CD4-positive, alpha-beta T cell treated with Interleukin-4 for 4 hours (primary cell): ENCODE results near the gene AIDA.
A peak's percentile ranks its signal among the peaks of the same experiment; 100 is the strongest.
"Not testable (repeated sequence)": the region's sequence is repeated elsewhere in the genome, so short reads cannot be mapped to it uniquely, and the experiment has no call there.

Experiments
- DNase-seq: peaks from one replicate; pipeline ENCODE4 v3.0.0-alpha.2; 2020

The AIDA gene

DNA sequence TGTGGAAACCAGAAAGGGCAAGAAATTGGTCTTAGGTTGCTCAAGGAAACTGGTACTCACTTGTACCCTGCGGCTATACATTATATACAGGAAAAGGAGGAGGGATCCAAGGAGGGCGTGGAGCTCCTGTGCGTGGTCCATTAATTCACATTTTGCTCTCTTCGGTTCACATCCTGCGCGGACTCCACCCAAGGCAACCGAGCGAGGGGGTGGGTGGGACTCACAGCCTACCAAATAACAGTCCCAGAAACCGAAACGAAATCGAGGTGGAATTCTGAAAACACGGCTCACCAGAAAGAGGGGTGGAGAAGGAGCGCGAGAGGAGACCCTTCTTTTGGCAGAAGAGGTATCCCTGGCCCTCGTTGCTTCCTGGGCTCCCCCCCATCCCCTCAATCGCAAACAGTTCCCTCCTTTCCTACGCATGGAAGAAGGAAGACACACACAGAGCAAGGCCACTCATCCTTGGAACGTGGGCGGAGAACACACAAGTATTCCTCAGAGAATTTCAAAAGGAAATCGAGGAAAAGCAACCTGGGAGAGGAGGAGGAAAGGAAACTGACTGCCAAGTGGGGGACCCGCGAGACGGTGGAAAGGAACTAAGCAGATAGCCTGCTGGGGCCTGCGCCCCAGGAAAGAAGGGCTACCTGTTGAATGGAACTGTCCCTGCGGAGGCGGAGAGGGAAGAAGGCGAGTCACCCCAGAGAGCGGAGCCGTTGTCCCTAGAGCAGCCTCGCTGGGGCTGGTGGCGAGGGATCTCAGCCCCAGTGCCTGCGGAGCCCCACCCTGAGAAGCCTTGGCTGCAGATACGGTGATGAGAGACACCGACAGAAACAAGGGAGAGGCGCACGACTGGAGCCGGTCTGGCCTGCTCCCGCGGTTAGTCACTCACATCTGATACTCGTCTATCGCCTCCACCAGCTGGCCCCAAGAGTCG, 705 bp downstream of the AIDA start:
- DNase-seq = peak; percentile 70

DNA sequence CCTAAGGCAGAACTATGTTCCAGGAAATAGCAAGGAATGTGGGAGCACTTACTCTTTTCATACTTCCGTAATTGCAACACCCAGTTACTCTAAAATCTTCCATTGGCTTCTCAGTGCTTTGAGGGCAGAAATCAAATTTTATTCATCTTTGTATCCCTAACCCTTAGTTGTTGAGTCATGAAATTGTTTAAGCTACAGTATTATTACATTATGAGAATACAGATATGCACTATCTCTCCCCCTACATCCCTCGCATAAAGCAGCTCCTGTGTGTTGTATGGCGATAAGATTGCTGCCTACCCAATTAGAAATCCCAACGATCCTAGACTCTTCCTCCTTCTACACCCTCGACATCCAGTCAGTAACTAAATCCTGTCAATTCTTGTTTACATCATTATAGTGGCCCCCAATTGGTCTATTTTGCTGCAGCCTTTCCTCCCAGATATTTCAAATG, 2.6 kb downstream of the AIDA start:
- no peak for DNase-seq

DNA sequence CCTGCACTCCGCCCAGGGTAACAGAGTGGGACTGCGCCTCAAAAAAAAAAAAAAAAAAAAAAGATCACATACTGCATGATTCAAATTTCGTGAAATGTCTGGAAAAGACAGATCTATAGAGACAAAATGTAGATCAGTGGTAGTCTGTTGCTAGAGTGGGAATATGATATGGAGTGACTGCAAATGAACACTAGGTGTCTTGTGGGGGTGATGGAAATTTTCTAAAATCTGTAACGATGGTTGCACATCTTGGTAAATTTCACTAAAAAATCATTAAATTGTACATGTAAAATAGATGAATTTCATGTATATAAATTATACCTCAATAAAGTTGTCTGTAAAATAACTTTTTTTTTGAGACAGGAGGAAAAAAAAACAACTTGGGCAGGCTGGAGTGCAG, 5.5 kb downstream of the AIDA start:
- DNase-seq = no peak

DNA sequence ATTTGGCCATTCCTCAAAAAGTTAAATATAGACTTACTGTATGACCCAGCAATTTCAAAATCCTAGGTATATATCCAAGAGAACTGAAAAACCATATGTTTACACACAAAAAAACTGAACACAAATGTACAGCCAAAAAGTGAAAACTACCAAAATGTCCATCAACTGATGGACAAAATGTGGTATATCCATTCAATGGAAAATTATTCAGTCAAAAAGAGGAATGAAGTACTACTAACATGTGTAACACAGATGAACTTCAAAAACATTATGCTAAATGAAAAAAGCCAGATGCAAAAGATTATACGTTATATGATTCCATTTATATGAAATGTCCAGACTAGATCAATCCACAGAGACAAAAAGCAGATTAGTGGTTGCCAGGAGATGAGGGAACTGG, 8.0 kb downstream of the AIDA start:
- DNase-seq = no peak

DNA sequence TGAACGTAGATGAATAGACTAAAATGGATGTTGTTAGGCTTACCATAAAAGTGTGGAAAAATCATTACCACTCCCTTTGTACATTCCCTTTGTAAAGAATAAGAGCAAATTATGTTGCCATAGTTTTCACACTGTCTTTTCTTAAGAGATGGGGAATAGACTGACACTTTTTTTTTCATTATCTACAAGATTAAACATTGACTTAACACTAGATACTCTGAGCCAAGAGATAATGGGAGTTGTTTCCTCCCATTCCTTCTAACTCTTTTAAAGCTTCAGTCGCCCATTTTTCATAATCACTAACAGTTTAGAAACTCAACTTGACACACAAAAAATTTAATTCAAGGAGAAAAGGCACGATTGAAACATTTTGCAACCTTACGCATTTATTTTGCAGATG, 10.1 kb downstream of the AIDA start:
- DNase-seq = no peak

DNA sequence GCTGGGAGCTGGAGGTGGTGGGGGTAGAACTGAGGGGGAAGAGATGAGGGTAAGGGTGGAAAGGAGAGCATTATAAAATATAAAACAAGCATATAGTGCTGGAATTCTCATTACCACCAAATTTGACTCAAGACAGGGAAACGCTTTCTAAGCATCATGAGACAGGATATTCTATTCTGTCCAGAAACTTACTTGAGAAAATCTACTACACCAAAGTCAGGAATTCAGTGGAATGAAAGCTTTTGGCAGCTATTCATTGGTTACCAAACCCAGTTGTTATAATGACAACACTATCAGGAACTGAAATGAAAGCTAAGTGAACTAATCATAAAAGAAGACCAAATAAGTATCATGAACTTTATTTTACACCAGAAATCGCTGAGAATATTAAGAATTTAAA, 14.5 kb downstream of the AIDA start:
- DNase-seq = no peak

DNA sequence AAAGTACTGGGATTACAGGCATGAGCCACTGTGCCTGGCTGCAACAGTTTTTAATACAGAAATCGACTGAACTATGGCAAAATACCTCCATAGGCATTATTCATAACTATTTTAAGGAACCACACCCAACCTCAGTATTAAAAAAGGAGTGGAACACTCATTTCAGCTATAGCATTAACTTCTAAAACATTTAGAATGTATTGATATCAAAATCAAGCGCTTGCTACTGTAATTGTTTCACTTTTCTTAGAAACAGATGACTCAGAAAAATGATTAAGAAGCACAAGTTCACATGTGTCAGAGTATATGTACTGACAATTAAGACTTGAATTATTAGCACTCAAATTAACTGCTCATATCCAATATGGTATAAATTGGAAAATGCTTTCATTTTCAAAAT, 15.1 kb downstream of the AIDA start:
- DNase-seq = no peak

DNA sequence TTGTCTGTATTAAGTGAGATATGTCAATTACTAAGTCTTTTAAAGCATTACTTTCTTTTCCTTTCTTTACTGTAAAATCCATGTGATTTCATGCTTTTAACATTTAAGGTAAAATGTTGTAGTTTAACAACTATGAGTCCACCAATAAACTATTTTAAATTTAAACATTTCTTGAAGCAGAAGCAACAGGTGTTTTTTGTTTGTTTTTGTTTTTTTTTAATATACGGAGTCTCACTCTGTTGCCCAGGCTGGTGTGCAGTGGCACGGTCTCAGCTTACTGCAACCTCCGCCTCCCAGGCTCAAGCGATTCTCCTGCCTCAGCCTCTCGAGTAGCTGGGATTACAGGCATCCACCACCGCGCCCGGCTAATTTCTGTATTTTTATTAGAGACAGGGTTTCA, 15.6 kb downstream of the AIDA start:
- no peak for DNase-seq

DNA sequence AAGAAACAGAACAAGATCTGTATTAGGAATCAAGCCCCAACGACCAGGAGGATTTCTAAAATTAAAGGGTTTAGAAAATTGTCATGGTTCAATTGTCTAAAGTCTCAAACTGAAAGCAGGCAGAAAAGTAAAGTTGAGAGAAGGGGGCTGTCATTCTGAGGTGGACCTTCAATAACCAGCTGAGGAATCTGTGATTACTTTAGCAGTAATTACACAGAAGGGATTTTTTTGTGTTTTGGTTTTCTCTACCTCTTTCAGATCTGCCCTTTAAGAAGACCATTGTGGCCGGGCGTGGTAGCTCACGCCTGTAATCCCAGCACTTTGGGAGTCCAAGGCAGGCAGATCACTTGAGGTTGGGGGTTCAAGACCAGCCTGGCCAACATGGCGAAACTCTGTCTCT, 17.4 kb downstream of the AIDA start:
- no peak for DNase-seq

DNA sequence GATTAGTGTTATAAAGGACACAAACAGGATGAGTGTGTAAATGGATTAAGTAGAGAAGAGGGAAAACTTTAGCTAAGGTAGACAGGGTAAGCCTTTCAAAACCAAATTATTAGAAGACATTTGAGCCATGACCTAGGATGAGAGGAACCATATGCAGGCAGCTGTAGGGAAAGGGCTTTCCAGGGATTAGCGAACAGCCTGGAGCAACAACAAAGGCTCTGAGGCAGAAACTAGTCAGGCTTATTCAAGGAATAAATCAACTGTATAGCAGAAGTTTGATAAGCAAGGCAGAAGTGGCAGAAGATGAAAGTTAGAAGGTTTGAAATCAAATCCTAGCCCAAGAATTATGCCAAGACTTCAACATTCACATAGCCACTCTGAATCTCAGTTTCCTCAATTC, 21.3 kb downstream of the AIDA start:
- no peak for DNase-seq

DNA sequence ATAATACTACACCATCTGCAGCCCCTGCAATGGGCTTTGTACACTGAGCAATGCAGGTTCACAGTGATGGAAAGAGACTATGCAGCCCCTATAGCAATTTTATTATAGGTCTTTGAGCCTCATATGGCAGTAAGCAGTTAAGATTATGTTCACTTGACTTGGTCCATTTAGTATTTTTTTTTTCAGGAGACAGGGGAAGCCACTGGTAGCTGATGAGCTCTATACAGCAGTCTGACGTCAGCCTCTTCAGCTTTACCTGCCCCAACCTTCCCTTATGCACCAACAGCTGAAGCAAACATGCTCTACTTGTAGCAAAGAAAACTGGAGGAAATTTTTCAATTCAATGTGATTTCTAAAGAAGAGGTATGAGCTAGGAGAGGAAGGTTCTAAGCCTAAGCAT, 32.2 kb downstream of the AIDA start:
- DNase-seq = no peak

DNA sequence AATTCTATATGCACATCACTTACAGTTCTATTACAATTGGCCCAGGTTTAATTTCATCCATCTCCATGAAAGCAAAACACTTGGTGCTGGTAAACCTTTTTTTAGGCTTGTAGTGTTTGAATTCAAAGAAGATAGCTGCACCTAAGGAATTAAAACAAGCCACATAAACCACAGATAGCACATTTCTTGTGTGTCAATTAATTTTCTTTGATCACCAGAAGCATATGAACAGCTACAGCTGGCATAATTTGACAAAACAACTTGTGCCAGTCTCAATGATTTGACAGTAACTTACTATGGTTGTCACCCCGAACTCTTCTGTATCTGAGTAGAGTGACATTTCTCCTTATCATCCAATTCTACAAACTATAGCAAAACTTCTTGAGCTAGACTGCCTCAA, 42.2 kb downstream of the AIDA start:
- no peak for DNase-seq

DNA sequence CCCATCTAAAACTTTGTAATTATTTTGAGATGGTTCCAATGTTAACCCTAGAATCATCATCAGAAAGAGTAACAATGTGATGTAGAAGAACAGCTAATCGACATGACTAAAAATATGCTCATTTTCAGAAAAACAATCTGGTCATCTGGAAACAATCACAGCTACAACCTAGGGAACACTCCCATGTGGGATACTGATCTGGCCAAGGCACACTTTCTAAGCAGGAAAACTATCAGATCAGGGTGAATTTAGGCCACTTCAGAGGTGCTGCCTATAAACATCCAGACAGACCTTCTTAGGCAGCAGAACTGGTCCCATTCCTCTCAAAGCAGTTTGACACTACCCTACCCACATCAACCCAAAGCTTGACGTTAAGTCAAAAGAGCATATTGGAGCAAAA, 43.2 kb downstream of the AIDA start:
- DNase-seq = not testable (repeated sequence)

DNA sequence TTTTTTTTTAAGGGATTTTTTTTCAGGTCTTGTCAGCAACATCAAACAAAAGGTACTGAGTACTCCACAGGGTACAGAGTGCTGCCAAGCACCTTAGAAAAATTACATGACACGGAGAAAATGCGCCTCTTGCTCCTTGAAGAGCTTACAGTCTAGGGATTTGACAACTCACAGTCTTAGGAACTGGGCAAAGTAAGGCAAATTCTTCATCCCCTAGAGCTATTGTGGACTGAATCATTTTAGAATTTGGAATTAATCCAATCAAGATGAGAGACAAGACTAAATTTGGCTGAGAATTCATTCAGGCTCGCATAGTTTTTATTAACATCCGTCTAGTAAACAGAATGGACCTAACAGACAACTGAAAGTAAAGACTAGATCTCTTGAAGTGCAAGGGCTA, 44.1 kb downstream of the AIDA start:
- DNase-seq = not testable (repeated sequence)

DNA sequence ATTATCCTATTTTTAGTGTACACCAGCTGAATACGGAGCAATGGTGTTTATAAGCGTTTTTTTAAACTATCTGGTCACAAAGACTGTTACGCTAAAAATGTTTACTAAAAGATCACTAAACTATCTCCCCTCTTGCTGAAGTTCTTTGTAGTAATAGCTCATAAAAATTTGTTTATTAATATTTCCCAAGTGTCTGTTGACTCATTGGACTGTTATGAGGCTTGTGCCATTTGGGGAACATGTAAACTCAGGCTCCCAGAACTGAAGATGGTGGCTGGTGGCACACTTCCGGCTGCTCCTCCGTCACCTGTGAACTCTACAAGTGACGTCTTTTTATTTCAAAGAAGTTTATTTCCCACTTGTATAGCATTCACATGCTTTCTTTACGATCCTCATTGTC, 46.3 kb downstream of the AIDA start:
- DNase-seq = no peak

DNA sequence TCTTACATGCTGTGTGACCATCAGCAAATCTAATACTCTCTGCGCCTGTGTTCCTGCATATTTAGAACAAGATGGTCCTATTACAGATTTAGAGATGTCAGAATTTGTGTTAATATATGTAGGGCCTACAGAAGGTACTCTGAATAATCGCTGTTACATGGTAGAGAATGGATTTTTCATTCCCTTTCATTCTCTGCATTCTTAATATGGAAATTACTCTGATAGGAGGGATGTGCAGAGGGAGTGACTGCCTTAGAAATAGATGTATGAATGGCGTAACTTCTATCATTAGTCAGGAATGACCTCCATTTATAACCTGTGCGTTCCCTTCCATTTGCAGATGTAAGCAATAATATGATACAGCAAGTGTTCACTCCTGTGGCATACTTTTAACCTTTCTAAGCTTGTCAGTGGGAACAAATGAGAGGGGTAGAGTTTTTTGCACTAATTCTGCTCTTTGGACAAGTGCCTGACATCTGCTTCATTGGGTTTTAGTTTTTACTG, 48.8 kb downstream of the AIDA start:
- no peak for DNase-seq

DNA sequence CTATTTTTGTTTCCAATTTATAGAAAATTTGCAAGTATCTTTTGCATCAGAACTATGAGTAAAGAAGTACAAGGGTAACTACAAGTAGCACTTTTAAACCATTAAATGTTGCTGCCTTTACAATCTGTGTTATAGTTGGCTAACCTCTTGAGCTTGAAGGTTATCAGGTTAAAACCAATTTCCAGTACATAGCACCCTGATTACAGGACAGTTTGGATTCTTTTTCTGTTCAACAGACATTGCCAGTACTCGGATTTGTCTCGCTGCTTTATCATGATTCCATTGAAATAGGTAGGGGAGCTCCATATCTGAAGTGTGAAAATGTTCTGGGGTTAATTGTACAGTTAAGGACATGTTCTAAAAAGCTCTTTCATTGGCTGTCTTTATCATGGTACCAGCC, 54.4 kb downstream of the AIDA start:
- DNase-seq = no peak

DNA sequence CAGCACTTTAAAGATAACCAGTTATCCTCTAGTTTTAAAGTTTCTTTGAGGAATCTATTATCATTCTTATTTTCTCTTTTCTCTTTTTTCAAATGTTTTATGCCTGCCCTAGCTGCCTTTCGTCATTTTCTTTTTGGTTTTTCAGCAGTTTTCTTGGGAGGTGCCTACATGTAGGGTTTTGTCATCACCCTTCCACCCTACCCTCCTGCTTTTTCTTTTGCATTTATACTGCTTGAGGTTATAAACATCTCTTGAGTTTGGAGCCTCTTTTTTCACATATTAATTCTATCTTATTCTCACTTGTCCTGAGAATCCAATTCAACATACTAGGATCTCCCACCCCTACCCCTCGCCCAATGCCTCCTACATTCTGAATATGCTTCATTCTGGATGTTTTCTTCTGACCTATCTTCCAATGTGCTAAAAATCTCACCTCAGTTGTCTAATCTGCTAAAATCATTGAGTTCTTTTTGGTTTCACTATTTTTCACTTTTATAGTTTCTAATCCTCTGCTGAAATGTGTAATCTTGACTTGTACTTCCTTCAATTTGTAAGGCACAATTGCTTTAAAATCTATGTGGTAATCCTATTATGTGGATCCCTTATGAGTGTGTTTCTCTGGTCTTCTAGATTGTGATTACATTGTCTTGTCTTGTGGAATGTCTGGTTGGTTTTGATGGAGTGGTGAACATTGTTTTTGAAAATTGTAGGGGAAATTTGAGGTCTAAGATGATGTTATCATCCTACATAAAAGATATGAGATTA, 55.7 kb downstream of the AIDA start:
- no peak for DNase-seq

DNA sequence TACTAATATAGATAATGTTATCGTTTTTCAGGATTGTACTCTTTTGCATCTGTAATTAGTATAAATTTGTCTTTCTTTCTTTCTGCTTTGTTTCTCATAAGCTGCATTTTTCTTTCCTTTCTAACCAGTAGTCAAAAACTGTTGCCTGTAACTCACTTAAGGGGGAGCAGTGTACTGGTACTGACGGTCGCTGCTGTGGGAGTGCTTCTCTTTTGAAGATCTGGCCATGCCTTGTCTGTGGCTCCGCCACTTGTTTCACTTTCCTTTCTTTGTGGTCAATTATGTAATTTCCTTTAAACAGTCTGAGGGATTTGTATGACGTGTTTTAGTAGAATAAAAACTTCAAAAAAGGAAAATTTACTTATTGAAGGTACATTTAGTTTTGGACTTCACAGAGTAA, 57.4 kb downstream of the AIDA start:
- peak; percentile 92 for DNase-seq

DNA sequence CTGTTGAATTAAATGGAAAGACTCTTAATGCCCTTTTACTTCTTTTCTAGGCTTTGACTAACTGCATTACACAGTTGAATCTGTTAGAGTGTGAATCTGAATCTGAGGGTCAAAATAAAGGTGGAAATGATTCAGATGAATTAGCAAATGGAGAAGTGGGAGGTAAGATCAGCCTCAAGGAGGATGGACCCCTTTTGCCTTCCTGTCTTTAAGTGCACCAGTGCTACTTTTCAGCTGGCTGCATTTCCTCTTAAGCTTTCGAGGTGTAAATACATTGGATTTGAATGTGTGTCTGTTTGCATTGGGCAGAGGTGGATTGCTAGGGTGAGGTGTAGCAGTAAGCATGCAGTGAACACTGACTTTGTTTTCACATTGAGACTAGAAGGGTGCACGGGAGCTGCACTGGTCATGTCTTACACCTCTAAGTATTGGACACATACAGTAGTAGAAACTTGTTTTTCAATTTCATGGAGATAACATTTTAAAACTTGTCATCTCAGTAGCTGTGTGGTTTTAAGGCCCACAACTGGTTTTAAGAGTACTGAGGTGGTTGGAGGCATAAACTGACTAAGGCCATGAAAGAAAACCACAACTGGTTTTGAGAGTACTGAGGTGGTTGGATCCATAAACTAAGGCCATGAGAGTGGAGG, 59.0 kb downstream of the AIDA start:
- peak; percentile 46 for DNase-seq

DNA sequence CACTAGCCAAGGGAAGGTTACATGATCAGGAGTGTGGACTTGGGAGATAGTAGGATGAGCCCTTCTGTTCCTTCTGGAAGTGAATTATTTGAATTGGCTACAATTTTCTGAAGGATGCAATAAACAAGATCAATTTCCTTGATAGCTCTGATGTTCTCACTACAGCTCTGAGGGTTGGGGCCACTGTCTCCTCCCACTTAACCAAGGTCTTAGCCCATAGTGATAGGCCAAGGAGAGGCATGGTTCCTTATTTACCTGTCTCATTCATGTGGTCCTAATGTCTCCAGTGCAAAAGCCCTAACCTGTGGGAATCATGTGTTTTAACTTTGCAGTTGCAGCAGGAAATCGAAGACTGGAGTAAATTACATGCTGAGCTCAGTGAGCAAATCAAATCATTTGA, 59.6 kb downstream of the AIDA start:
- no peak for DNase-seq

DNA sequence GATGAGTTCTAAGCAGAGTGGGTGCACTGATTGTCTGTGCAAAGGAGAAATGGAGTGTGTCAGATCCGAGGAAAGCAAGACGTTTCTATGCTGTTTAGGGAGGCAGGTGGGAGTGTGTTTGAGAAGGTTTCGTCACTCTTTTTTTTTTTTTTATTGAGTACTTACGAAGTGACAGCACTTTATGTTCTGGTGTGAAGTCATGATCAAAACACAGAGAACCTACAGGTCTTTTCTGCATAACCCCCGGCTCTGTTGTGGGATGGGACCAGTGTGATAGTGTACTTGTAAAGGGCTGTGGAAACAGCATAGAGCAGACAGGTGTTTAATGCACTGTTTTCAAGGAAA, 67.7 kb downstream of the AIDA start:
- peak; percentile 49 for DNase-seq

DNA sequence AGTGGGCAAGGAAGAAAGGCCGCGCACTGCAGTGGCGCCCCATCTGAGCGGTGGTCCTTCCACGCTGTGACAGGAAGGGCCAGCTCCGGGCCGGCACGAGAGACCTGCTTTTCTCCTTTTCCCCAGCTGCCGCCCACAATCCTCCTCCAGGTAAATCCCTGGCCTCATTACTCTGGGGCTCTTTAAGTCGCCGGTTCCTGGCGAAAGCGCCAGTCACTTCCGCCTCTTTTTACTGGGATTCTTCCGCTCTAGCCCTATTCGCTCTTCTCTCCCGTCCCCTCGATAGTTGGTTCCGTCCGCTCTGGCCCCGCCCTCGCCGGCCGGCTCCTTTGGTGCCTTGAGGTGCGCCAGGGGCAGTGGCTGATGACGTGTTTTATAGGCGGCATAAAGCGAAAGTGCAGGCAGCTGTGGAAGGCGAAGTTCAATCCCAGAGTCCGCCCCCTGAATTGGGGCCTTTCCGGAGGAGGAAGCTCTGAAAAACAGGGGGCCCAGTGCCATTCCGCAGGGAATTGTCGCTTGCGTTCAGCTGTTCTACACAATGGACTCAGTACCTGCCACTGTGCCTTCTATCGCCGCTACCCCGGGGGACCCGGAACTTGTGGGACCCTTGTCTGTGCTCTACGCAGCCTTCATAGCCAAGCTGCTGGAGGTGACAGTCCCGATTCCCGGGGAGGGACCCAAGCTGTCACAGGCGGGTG, 68.2 kb downstream of the AIDA start:
- peak; percentile 98 for DNase-seq
